ENCODE measurements around the gene SMIM29.
"Not testable (repeated sequence)": the region's sequence is repeated elsewhere in the genome, so short reads cannot be mapped to it uniquely, and the experiment has no call there.

Gene SMIM29

GRCh38 chr6:34248727-34249468, at the start of gene SMIM29:
Gene SMIM29 (minus strand): TSS chr6:34249006. CDS start chr6:34247791, 1,215 bp downstream.
- peak; percentile 92 to 96 for DNase-seq (ENCODE audit: low read depth in 2 of 2, low spot score in 1 of 2)

GRCh38 chr6:34295721-34296120, 46.9 kb upstream of the SMIM29 start:
- no peak for DNase-seq (ENCODE audit: low read depth in 2 of 2, low spot score in 1 of 2)

- no peak for DNase-seq (ENCODE audit: low read depth in 2 of 2, low spot score in 1 of 2)
Observed at GRCh38 chr6:34292954-34293353, 44.1 kb upstream of the SMIM29 start.

DNA sequence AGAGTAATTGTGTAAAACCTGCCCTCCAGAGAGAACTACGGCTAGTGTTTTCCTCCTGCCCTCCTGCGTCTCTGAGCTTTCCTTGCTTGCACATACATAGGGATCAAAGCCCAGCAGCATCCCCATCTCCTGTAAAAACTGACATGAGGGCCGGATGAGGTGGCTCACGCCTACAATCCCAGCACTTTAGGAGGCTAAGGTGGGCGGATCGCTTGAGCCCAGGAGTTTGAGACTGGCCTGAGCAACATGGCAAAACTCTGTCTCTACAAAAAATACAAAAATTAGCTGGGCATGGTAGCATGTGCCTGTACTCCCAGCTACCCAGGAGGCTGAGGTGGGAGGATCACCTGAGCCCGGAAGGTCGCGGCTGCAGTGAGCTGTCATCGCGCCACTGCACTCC, 40.3 kb upstream of the SMIM29 start:
- no peak for DNase-seq (ENCODE audit: low read depth in 2 of 2, low spot score in 1 of 2)

GRCh38 chr6:34288581-34288980, 39.8 kb upstream of the SMIM29 start:
- no peak for DNase-seq (ENCODE audit: low read depth in 2 of 2, low spot score in 1 of 2)

GRCh38 chr6:34285448-34286164, 36.8 kb upstream of the SMIM29 start:
- DNase-seq (ENCODE audit: low read depth in 2 of 2, low spot score in 1 of 2) = no peak

GRCh38 chr6:34284563-34285447, 36.0 kb upstream of the SMIM29 start:
- no peak for DNase-seq (ENCODE audit: low read depth in 2 of 2, low spot score in 1 of 2)

DNA sequence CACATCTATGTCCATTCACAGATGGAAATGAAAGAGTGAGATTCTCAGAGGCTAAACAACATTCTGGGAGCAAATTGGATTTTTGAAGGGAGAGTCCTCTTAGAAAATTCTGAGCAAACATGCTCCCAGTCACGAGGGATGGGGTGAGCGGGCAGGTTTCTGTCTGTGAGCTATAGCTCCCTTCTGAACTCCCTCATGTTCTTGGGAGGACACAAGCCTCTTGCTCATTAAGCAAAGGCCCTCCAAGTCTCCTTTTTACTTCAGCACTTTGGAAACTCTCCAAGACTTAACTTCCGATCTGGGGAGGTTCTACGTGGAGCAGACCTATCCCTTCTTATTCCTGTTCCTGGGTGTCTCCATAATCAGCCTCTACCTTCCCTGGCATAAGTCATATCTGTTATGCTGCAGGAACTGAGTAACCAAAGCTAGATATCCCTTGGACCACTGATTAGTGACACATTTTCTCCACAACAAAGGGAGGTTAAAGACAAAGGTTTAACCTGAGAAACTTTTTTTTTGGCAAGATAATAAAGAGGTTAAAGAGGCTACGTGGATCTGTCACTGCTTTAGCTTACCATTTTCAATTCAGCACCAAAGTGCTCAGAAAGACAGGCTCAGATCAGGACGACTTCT, 33.0 kb upstream of the SMIM29 start:
- DNase-seq (ENCODE audit: low read depth in 2 of 2, low spot score in 1 of 2) = no peak

GRCh38 chr6:34280216-34280615, 31.4 kb upstream of the SMIM29 start:
- DNase-seq (ENCODE audit: low read depth in 2 of 2, low spot score in 1 of 2) = no peak

GRCh38 chr6:34278833-34279232, 30.0 kb upstream of the SMIM29 start:
- DNase-seq (ENCODE audit: low read depth in 2 of 2, low spot score in 1 of 2) = no peak

- no peak for DNase-seq (ENCODE audit: low read depth in 2 of 2, low spot score in 1 of 2)
Observed at GRCh38 chr6:34277763-34278112, 28.9 kb upstream of the SMIM29 start.

GRCh38 chr6:34276881-34277762, 28.3 kb upstream of the SMIM29 start:
- DNase-seq (ENCODE audit: low read depth in 2 of 2, low spot score in 1 of 2) = no peak

DNA sequence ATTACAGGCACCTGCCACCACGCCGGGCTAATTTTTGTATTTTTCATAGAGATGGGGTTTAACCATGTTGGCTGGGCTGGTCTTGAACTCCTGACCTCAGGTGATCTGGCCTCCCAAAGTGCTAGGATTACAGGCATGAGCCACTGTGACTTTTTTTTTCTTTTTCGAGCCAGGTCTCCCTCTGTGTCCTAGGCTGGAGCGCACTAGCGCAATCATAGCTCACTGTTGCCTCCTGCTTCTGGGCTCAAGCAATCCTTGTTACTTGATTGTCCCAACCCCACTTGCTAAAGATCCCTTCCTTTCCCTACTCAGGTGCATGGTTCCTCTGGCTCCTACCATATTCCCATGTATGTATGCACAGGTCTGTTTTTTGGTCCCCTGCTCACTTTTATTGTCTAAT, 27.4 kb upstream of the SMIM29 start:
- no peak for DNase-seq (ENCODE audit: low read depth in 2 of 2, low spot score in 1 of 2)

DNA sequence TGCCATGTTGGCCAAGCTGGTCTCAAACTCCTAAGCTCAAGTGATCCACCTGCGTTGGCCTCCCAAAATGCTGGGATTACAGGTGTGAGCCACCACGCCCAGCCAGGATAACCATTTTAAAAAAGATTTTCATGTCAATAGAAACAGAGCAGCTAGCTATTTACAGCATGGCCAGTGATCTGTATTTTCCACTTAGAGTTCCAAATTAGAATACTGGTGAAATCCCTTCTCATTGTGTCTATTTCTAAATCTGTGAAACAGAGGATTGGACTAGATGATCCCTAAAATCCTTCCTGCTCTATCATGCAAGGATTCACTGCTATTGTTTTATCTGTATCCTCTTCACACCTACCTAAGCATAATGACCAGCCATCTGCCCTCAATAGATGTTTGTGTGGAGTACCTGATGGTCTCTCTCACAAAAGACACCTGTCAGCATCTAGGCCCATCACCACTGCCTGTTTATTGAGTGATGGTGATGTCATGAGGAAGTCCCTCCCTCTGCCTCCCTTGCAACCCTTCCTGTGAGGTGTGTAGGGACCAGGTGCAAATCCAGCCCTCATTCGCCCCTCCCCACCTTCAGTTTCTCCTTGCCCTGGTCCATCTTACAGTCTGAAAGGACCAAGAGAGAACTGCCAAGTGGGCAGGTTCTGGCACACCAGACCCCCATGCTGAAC, 26.5 kb upstream of the SMIM29 start:
- DNase-seq (ENCODE audit: low read depth in 2 of 2, low spot score in 1 of 2) = no peak

GRCh38 chr6:34274129-34274528, 25.3 kb upstream of the SMIM29 start:
- no peak for DNase-seq (ENCODE audit: low read depth in 2 of 2, low spot score in 1 of 2)

- DNase-seq (ENCODE audit: low read depth in 2 of 2, low spot score in 1 of 2) = no peak
Observed at GRCh38 chr6:34273242-34273805, 24.5 kb upstream of the SMIM29 start.

DNA sequence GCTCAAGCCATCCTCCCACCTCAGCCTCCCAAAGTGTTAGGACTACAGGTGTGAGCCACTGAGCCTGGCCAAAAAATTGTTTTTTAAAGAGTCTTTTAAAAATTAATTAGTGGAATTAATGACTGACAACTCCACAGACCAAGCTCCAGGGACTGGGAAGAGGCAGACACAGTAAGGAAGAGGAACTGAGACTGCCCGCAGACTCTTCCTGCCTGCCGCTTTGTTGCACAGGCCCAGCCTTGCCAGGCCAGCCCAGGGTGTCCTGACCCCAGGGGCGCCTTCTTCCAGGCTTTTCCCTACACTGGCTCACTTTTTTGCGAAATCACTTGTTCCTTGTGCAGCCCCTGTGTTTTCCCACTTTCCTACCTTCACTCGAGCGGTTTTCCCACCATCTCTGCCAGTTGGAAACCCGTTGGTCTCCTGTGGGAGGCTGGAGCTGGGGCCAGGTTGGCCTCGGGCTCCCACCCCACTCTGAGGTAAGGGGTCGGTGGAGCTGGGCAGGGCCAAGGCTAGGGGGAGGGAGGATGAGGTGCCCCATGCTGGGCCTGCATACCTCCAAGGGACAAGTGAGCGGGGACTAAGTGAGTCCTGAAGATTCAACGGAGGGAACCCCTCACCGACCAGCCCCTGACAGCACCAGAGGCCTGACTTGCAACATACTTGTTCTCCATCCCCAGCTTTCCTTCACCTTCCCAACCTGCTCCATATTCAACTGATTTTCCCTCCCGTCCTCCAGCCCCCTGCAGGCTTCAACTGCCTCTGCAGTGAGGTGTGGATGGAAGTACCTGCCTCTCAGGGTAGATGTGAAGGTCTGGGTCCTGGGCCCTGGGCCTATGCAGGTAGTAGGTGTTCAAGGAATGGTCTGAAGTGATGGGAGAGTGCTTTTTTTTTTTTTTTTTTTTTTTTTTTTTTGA, 23.5 kb upstream of the SMIM29 start:
- no peak for DNase-seq (ENCODE audit: low read depth in 2 of 2, low spot score in 1 of 2)

GRCh38 chr6:34269658-34270341, 21.0 kb upstream of the SMIM29 start:
- DNase-seq (ENCODE audit: low read depth in 2 of 2, low spot score in 1 of 2) = not testable (repeated sequence)
